Measurements from ENCODE around the gene ECHDC3. TPM values are rescaled to one million over a fixed set of nuclear protein-coding genes. Genes with fewer than 3 reads are reported as not detected.

ECHDC3 gene
- total and polyA plus RNA-seq, 10 of the 15 experiments (the other 5 are each of a cell fraction or from before 2014, with no cell fraction given), result 0.16 to 10.0 (median 6.0) TPM

DNA sequence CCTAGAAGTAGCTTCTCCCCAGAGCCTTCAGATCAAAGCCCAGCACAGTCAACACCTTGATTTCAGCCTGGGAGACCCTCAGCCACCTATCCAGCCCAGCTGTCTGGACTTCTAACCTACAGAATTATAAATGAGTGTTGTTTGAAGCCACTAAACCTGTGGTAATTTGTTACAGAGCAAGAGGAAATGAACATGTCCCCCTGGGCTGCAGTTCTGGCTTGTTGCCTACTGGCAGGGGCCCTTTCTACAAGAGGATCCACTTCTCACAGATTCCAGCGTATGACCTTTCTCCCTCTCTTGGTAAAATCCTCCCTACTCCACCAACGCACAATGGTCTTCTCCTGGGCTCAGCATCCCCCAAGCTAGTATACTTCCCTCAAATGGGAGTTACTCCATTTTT is 46.4 kb upstream of the ECHDC3 start:
- RAD21 ChIA-PET (ENCODE audit: unreplicated experiment), result interaction anchor here (1.0 to 3.2 kb wide), 3 partner anchors 10 to 88 kb away, joined by 3 to 9 read pairs (median 4); no protein-coding TSS in a partner anchor
- peaks cover 23% of the 10 kb centered on the region for H3K4me1 ChIP-seq (ENCODE audit: control insufficient read depth, insufficient read depth, low read length)
- POLR2A ChIA-PET, result interaction anchor here (2.8 kb wide), 1 partner anchor 10 kb away, joined by 10 read pairs; no protein-coding TSS in a partner anchor
- FAIRE-seq (no peak), ATAC-seq (no peak), DNase-seq (ENCODE audit: low read depth, low spot score) (no peak)
- no peak overlapping the region for H3K27ac ChIP-seq (ENCODE audit: control insufficient read depth, insufficient read depth)
- no peaks in the 10 kb centered on the region for H3K27me3 ChIP-seq (replicated peaks in 1 of 2; ENCODE audit: control insufficient read depth in 2 of 2, insufficient read depth in 2 of 2, low read length in 1 of 2)
- H2AFZ ChIP-seq (ENCODE audit: control insufficient read depth, low read depth, low read length), result no peak overlapping the region
- in situ Hi-C loops (cut with MboI), result no loop called here
- H3K9me3 ChIP-seq (replicated peaks; ENCODE audit: control insufficient read depth, insufficient read depth, low read length), result no peaks in the 10 kb centered on the region; the same call in 2 of the 3 replicates
- H3K4me2 ChIP-seq (ENCODE audit: control insufficient read depth, insufficient read depth), result no peak overlapping the region
- H3K4me3 ChIP-seq, result no peak overlapping the region
- H4K20me1 ChIP-seq (ENCODE audit: control insufficient read depth, insufficient read depth), result no peaks in the 10 kb centered on the region
- no peaks in the 10 kb centered on the region for H3K36me3 ChIP-seq (ENCODE audit: control insufficient read depth in 2 of 2, insufficient read depth in 2 of 2, low read length in 1 of 2)
- H3K79me2 ChIP-seq (ENCODE audit: control insufficient read depth, insufficient read depth, low read length), result no peaks in the 10 kb centered on the region
- CTCF ChIA-PET, result interaction anchor here (1.0 to 1.8 kb wide), 2 partner anchors 62 to 64 kb away, joined by 3 to 8 read pairs; no protein-coding TSS in a partner anchor
- H3K9ac ChIP-seq (ENCODE audit: control insufficient read depth, insufficient read depth, low read length), result no peak overlapping the region
- no TSS peak for BruUV-seq (replicated peaks)
- TF ChIP-seq SPI1 (IDR thresholded peaks at IDR 0.05; ENCODE audit: borderline replicate concordance, insufficient read depth, low read depth, low read length) (no peak), GABPA (IDR thresholded peaks at IDR 0.05; ENCODE audit: low read depth) (no peak)
- TF ChIP-seq, protein P1, sequence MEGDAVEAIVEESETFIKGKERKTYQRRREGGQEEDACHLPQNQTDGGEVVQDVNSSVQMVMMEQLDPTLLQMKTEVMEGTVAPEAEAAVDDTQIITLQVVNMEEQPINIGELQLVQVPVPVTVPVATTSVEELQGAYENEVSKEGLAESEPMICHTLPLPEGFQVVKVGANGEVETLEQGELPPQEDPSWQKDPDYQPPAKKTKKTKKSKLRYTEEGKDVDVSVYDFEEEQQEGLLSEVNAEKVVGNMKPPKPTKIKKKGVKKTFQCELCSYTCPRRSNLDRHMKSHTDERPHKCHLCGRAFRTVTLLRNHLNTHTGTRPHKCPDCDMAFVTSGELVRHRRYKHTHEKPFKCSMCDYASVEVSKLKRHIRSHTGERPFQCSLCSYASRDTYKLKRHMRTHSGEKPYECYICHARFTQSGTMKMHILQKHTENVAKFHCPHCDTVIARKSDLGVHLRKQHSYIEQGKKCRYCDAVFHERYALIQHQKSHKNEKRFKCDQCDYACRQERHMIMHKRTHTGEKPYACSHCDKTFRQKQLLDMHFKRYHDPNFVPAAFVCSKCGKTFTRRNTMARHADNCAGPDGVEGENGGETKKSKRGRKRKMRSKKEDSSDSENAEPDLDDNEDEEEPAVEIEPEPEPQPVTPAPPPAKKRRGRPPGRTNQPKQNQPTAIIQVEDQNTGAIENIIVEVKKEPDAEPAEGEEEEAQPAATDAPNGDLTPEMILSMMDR (IDR thresholded peaks at IDR 0.05 in 2 of 3, conservative IDR thresholded peaks at IDR 0.05 in 1 of 3; ENCODE audit: control insufficient read depth in 2 of 3, extremely low read depth in 1 of 3, insufficient read depth in 1 of 3, low read depth in 3 of 3, low read length in 3 of 3), result no peak
- 94% methylated on average over 2 of the region's 2 CpGs for WGBS (ENCODE audit: insufficient coverage, insufficient replicate concordance, low lambda C conversion rate, missing lambda C conversion rate)
- intact Hi-C loops (cut with micrococcal nuclease; ENCODE audit: unreplicated experiment), result loop anchor here (5.0 kb wide), 1 partner anchor 88 kb away; no protein-coding TSS in a partner anchor
- SMC1A ChIA-PET (ENCODE audit: uncharacterized antibody, unreplicated experiment), result interaction anchor here (1.5 to 2.1 kb wide), 3 partner anchors 9 to 177 kb away, joined by 4 to 6 read pairs (median 5); no protein-coding TSS in a partner anchor
